Lung (tissue), 12 donors: Measurements from ENCODE around the gene RABGAP1L. TPM values are rescaled to one million over a fixed set of nuclear protein-coding genes. Genes with fewer than 3 reads are reported as not detected.

Experiments used
- ATAC-seq: fragments of 200-7000 bp; cut with Tn5 transposase; one replicate; pipeline ENCODE4 v1.9.1; 2020; ENCODE audit warnings: moderate number of reproducible peaks; ENCODE audit not compliant: insufficient read depth, low FRiP score
- DNase-seq, 3 donors: peaks; one replicate each; pipeline ENCODE4 v3.0.0-alpha.2; 2013 to 2017
- H3K27ac ChIP-seq, 2 donors: one replicate each; pipeline ENCODE4 v1.5.1; 2013; ENCODE audit warnings: mild to moderate bottlenecking in 2 of 2, moderate library complexity in 2 of 2, control low read depth in 1 of 2, inconsistent platforms in 1 of 2, low read depth in 1 of 2, low read length in 1 of 2
- H3K27me3 ChIP-seq, 3 donors: one replicate each; pipeline ENCODE4 v1.5.1; 2013; ENCODE audit warnings: low read length in 2 of 3; ENCODE audit not compliant: control insufficient read depth in 3 of 3, insufficient read depth in 3 of 3
- H3K36me3 ChIP-seq, 4 donors: one replicate each; pipeline ENCODE4 v1.5.1; 2013; ENCODE audit warnings: low read length in 4 of 4, mild to moderate bottlenecking in 1 of 4, moderate library complexity in 1 of 4; ENCODE audit not compliant: control insufficient read depth in 4 of 4, insufficient read depth in 4 of 4
- H3K4me1 ChIP-seq, 5 donors: one replicate each; pipeline ENCODE4 v1.5.1; 2013; ENCODE audit warnings: low read length in 5 of 5, mild to moderate bottlenecking in 2 of 5, moderate library complexity in 1 of 5; ENCODE audit not compliant: control insufficient read depth in 5 of 5, insufficient read depth in 5 of 5
- H3K4me3 ChIP-seq: one replicate; pipeline ENCODE4 v1.5.1; 2013; ENCODE audit warnings: mild to moderate bottlenecking, control low read depth, moderate library complexity
- H3K9ac ChIP-seq, 2 donors: one replicate each; pipeline ENCODE4 v1.5.1; 2013; ENCODE audit warnings: low read length in 2 of 2, control low read depth in 1 of 2; ENCODE audit not compliant: insufficient read depth in 1 of 2
- H3K9me3 ChIP-seq, 4 donors: one replicate each; pipeline ENCODE4 v1.5.1; 2013; ENCODE audit warnings: low read length in 3 of 4, mild to moderate bottlenecking in 1 of 4, moderate library complexity in 1 of 4; ENCODE audit not compliant: control insufficient read depth in 4 of 4, insufficient read depth in 3 of 4
- WGBS, 2 donors: extraction: QIAGEN DNeasy Blood & Tissue Kit; methylation state at CpG; one replicate each; pipeline ENCODE4 v1.1.7; 2013; 5-methylcytosine and 5-hydroxymethylcytosine counted together
- polyA plus RNA-seq, 2 donors: library from polyadenylated mRNA; stranded (reverse); fragments of 200-250 nt; gene quantifications; one replicate each; pipeline ENCODE4 v1.2.1, GENCODE V29; 2013
- total RNA-seq, 2 donors: library from RNA; depleted of rRNA in 1 of 2; stranded (reverse); fragments of >200 nt in 1 of 2; gene quantifications; one replicate each; pipeline ENCODE4 v1.2.1, GENCODE V29; 2014 to 2021
- TF ChIP-seq, protein P1 (sequence below): IDR thresholded peaks from 2 replicates; pipeline ENCODE4 v1.5.1; 2012; ENCODE audit warnings: mild to moderate bottlenecking; ENCODE audit errors: control extremely low read depth, extremely low read depth
- donor health status: control.
- donor health status: control.
- donor health status: Bipolar disorder and iron deficiency.
- donor health status: healthy.
- donor health status: DM: yes; HTN: yes; CAD: no.

The RABGAP1L gene
- total and polyA plus RNA-seq, 4 donors, result 16.0 to 123 (median 44.5) TPM

DNA sequence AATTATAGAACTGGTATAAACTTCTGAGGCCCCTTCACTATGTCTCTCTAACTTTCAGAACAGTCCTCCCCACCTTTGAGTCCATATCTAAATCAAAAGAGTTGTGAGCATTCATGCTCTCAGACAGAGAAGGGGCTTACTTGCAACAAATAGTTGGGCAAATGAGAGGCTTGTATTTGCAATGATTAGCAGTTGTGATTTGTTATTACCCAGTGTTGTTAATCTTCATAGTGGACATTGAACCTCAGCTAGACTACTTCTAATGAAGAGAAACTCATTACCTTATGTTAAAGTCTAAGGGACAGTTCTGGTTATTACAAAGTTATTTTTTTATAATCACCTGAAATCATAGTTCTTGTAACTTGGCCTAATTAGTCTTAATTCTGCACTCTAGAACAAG lies 114.5 kb downstream of the RABGAP1L start:
- ATAC-seq, result no peak
- Histone ChIP-seq H3K4me3 (no peak overlapping the region), H3K4me1 (peaks cover 0 to 6% (median 0%) of the 10 kb centered on the region in 5 donors), H3K9ac (no peak overlapping the region), H3K36me3 (peaks cover 0 to 2% (median 0%) of the 10 kb centered on the region in 4 donors), H3K27ac (no peak overlapping the region), H3K9me3 (no peaks in the 10 kb centered on the region), H3K27me3 (no peaks in the 10 kb centered on the region)
- TF ChIP-seq, protein P1, sequence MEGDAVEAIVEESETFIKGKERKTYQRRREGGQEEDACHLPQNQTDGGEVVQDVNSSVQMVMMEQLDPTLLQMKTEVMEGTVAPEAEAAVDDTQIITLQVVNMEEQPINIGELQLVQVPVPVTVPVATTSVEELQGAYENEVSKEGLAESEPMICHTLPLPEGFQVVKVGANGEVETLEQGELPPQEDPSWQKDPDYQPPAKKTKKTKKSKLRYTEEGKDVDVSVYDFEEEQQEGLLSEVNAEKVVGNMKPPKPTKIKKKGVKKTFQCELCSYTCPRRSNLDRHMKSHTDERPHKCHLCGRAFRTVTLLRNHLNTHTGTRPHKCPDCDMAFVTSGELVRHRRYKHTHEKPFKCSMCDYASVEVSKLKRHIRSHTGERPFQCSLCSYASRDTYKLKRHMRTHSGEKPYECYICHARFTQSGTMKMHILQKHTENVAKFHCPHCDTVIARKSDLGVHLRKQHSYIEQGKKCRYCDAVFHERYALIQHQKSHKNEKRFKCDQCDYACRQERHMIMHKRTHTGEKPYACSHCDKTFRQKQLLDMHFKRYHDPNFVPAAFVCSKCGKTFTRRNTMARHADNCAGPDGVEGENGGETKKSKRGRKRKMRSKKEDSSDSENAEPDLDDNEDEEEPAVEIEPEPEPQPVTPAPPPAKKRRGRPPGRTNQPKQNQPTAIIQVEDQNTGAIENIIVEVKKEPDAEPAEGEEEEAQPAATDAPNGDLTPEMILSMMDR, result no peak
- no peak for DNase-seq

DNA sequence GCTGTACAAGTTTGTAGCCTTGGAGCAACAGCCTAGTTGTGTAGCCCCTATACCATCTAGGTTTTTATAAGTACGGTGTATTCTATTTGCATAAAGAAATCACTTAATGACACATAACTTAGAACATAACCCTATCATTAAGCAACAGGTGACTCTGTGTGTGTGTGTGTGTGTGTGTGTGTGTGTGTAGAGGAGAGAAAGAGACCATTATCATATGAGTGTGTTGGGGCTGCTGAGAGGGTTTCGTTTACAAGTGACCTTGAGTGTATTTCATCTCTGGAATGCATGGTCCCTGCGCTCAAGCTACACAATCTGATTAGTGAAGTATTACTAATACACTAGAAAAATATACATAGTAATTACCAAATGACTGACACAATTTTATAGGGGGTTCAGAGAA lies 115.1 kb downstream of the RABGAP1L start:
- DNase-seq (peak in 1 of 3 donors; percentile 3), ATAC-seq (no peak)
- H3K27ac ChIP-seq, result no peak overlapping the region
- TF ChIP-seq, protein P1, result no peak
- H3K36me3 ChIP-seq, result peaks cover 0 to 1% (median 0%) of the 10 kb centered on the region in 4 donors
- H3K27me3 ChIP-seq, result no peaks in the 10 kb centered on the region
- H3K4me3 ChIP-seq, result no peak overlapping the region
- H3K9ac ChIP-seq, result no peak overlapping the region
- WGBS, 2 donors, result 89 to 94% methylated on average over 3 of the region's 3 CpGs
- no peaks in the 10 kb centered on the region for H3K9me3 ChIP-seq
- H3K4me1 ChIP-seq, result peaks cover 0 to 3% (median 0%) of the 10 kb centered on the region in 5 donors

DNA sequence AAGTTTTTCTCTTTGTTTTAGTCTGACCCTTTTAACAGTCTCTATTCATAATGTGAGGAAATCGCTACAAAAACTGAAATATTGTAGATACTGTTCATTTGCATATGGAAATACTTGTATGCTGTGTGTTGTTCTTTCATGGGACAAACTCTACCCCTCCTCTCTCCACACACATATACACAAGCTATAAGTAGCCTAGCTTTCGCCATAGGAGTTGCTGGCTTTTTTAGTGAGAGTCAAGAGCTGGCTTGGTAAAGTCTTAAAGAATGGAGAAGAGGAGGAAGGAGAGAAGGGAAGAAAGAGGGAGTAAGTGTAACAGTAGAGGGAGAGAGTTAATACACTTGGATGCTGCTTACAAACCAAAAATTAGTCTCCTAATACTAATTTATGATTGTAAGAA lies 115.6 kb downstream of the RABGAP1L start:
- ATAC-seq (no peak), DNase-seq (no peak)
- TF ChIP-seq, protein P1, result no peak
- Histone ChIP-seq H3K27ac (no peak overlapping the region), H3K27me3 (no peaks in the 10 kb centered on the region), H3K9ac (no peak overlapping the region), H3K4me3 (no peak overlapping the region), H3K9me3 (no peaks in the 10 kb centered on the region), H3K36me3 (peaks cover 0 to 1% (median 0%) of the 10 kb centered on the region in 4 donors), H3K4me1 (peaks cover 0 to 3% (median 0%) of the 10 kb centered on the region in 5 donors)
- WGBS, 2 donors, result 99 to 100% methylated on average over 2 of the region's 2 CpGs

DNA sequence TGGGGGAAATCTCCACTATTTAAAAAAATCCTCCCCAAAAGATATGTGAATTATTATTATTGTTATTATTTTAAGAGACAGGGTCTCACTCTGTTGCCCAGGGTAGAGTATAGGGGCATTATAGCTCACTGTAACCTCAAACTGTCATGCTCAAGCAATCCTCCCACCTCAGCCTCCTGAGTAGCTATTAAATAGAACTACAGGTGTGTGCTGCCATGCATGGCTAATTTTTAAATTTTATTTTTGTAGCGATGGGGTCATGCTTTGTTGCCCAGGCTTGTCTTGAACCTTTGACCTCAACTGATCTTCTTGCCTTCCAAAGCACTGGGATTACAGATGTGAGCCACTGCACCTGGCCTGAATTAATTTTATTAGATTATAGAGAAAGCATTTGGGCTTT lies 116.8 kb downstream of the RABGAP1L start:
- no peaks in the 10 kb centered on the region for H3K27me3 ChIP-seq
- ATAC-seq (no peak), DNase-seq (no peak)
- no peaks in the 10 kb centered on the region for H3K9me3 ChIP-seq
- TF ChIP-seq, protein P1, result no peak
- peaks cover 0 to 8% (median under 1%) of the 10 kb centered on the region in 4 donors for H3K36me3 ChIP-seq
- peaks cover 0 to 3% (median 0%) of the 10 kb centered on the region in 5 donors for H3K4me1 ChIP-seq
- 93 to 100% methylated on average over 1 of the region's 1 CpG for WGBS, 2 donors
- no peak overlapping the region for H3K4me3 ChIP-seq
- no peak overlapping the region for H3K27ac ChIP-seq
- no peak overlapping the region for H3K9ac ChIP-seq
